HL-60/S4 (cell line): Measurements from ENCODE around the gene RAPGEF5.

Experiments
- in situ Hi-C: fragments of 300-500 bp; cut with MboI; formaldehyde crosslinking; loops from 2 replicates; pipeline ENCODE4 v1.14.3; 2022; ENCODE audit warnings: low sequenced_read_pairs

The RAPGEF5 gene

GRCh38 chr7:22317632-22318031, 39.3 kb downstream of the RAPGEF5 start:
- in situ Hi-C loops, result no loop called here

- in situ Hi-C loops, result no loop called here
Observed at GRCh38 chr7:22316914-22317313, 40.0 kb downstream of the RAPGEF5 start.

- in situ Hi-C loops, result no loop called here
Observed at GRCh38 chr7:22307816-22308215, 49.1 kb downstream of the RAPGEF5 start.

- in situ Hi-C loops, result no loop called here
Observed at GRCh38 chr7:22305706-22306105, 51.2 kb downstream of the RAPGEF5 start.

GRCh38 chr7:22302951-22303423, 54.0 kb downstream of the RAPGEF5 start:
- in situ Hi-C loops, result no loop called here

- in situ Hi-C loops, result no loop called here
Observed at GRCh38 chr7:22302193-22302592, 54.8 kb downstream of the RAPGEF5 start.

- in situ Hi-C loops, result no loop called here
Observed at GRCh38 chr7:22301790-22302189, 55.2 kb downstream of the RAPGEF5 start.

- in situ Hi-C loops, result no loop called here
Observed at GRCh38 chr7:22300839-22301238, 56.1 kb downstream of the RAPGEF5 start.

- in situ Hi-C loops, result no loop called here
Observed at GRCh38 chr7:22296916-22297315, 60.0 kb downstream of the RAPGEF5 start.

- in situ Hi-C loops, result no loop called here
Observed at GRCh38 chr7:22296265-22296566, 60.7 kb downstream of the RAPGEF5 start.

- in situ Hi-C loops, result no loop called here
Observed at GRCh38 chr7:22295402-22296264, 61.3 kb downstream of the RAPGEF5 start.

- in situ Hi-C loops, result no loop called here
Observed at GRCh38 chr7:22292531-22292930, 64.4 kb downstream of the RAPGEF5 start.

GRCh38 chr7:22291977-22292376, 65.0 kb downstream of the RAPGEF5 start:
- in situ Hi-C loops, result no loop called here

- in situ Hi-C loops, result no loop called here
Observed at GRCh38 chr7:22288202-22288601, 68.8 kb downstream of the RAPGEF5 start.

GRCh38 chr7:22287412-22287811, 69.5 kb downstream of the RAPGEF5 start:
- in situ Hi-C loops, result no loop called here

GRCh38 chr7:22286436-22286835, 70.5 kb downstream of the RAPGEF5 start:
- in situ Hi-C loops, result no loop called here

- in situ Hi-C loops, result no loop called here
Observed at GRCh38 chr7:22281481-22281880, 75.5 kb downstream of the RAPGEF5 start.

GRCh38 chr7:22280031-22280430, 76.9 kb downstream of the RAPGEF5 start:
- in situ Hi-C loops, result no loop called here

- in situ Hi-C loops, result no loop called here
Observed at GRCh38 chr7:22278660-22279059, 78.3 kb downstream of the RAPGEF5 start.

- in situ Hi-C loops, result no loop called here
Observed at GRCh38 chr7:22277375-22277774, 79.6 kb downstream of the RAPGEF5 start.

GRCh38 chr7:22275661-22276060, 81.3 kb downstream of the RAPGEF5 start:
- in situ Hi-C loops, result no loop called here

GRCh38 chr7:22271311-22271710, 85.6 kb downstream of the RAPGEF5 start:
- in situ Hi-C loops, result no loop called here

- in situ Hi-C loops, result no loop called here
Observed at GRCh38 chr7:22270371-22270770, 86.6 kb downstream of the RAPGEF5 start.
